ENCODE measurements around the gene IFI6.
A peak's percentile ranks its signal among the peaks of the same experiment; 100 is the strongest.
"Not testable (repeated sequence)": the region's sequence is repeated elsewhere in the genome, so short reads cannot be mapped to it uniquely, and the experiment has no call there.

IFI6 gene

GRCh38 chr1:27650539-27651175 is 21.3 kb downstream of the IFI6 start:
- DNase-seq (ENCODE audit: low read depth), result no peak

- DNase-seq (ENCODE audit: low read depth), result no peak
Observed at GRCh38 chr1:27650171-27650538, 21.8 kb downstream of the IFI6 start.

GRCh38 chr1:27649306-27649635 is 22.7 kb downstream of the IFI6 start:
- DNase-seq (ENCODE audit: low read depth), result no peak

- DNase-seq (ENCODE audit: low read depth), result no peak
Observed at GRCh38 chr1:27648602-27649305, 23.2 kb downstream of the IFI6 start.

GRCh38 chr1:27647328-27647727 is 24.7 kb downstream of the IFI6 start:
- no peak for DNase-seq (ENCODE audit: low read depth)

GRCh38 chr1:27646676-27647075 is 25.3 kb downstream of the IFI6 start:
- no peak for DNase-seq (ENCODE audit: low read depth)

- no peak for DNase-seq (ENCODE audit: low read depth)
Observed at GRCh38 chr1:27645071-27645415, 26.9 kb downstream of the IFI6 start.

- DNase-seq (ENCODE audit: low read depth), result no peak
Observed at GRCh38 chr1:27644369-27645070, 27.5 kb downstream of the IFI6 start.

GRCh38 chr1:27643600-27644368 is 28.2 kb downstream of the IFI6 start:
- DNase-seq (ENCODE audit: low read depth), result peak; percentile 57

- DNase-seq (ENCODE audit: low read depth), result not testable (repeated sequence)
Observed at GRCh38 chr1:27640514-27640913, 31.5 kb downstream of the IFI6 start.

GRCh38 chr1:27638805-27639204 is 33.2 kb downstream of the IFI6 start:
- no peak for DNase-seq (ENCODE audit: low read depth)

GRCh38 chr1:27638047-27638734 is 33.8 kb downstream of the IFI6 start:
- DNase-seq (ENCODE audit: low read depth), result no peak

- DNase-seq (ENCODE audit: low read depth), result no peak
Observed at GRCh38 chr1:27635396-27636142, 36.4 kb downstream of the IFI6 start.

- DNase-seq (ENCODE audit: low read depth), result no peak
Observed at GRCh38 chr1:27634985-27635367, 37.0 kb downstream of the IFI6 start, which contains the start of gene FGR. FGR (minus strand) TSS chr1:27635185; CDS start chr1:27623916, 11,269 bp downstream.

- peak; percentile 26 for DNase-seq (ENCODE audit: low read depth)
Observed at GRCh38 chr1:27634177-27634984, 37.6 kb downstream of the IFI6 start.

GRCh38 chr1:27633640-27634176 is 38.3 kb downstream of the IFI6 start:
- DNase-seq (ENCODE audit: low read depth), result no peak

- no peak for DNase-seq (ENCODE audit: low read depth)
Observed at GRCh38 chr1:27633298-27633610, 38.7 kb downstream of the IFI6 start.

- peak; percentile 35 for DNase-seq (ENCODE audit: low read depth)
Observed at GRCh38 chr1:27632387-27633297, 39.4 kb downstream of the IFI6 start.

- no peak for DNase-seq (ENCODE audit: low read depth)
Observed at GRCh38 chr1:27630859-27631491, 41.0 kb downstream of the IFI6 start.

All from activated gamma-delta T cell treated with anti-CD3 and anti-CD28 coated beads, Interleukin-2, amount 50 U/mL, for 16 hours (primary cell).